PC-3 (cell line): Measurements from ENCODE around the gene RERE.

Experiments used
- CTCF ChIP-seq: fragments of 300-600 bp; sonication (generic); conservative IDR thresholded peaks from 2 replicates; pipeline ENCODE4 v1.5.1; 2017; ENCODE audit warnings: antibody characterized with exemption, low read depth, mild to moderate bottlenecking, low read length
- EZH2phosphoT487 ChIP-seq: fragments of 300-600 bp; sonication (generic); IDR thresholded peaks from 2 replicates; pipeline ENCODE4 v1.6.1; 2018; ENCODE audit warnings: mild to moderate bottlenecking, antibody characterized with exemption, low read length, borderline replicate concordance

- TF ChIP-seq CTCF (no peak), EZH2phosphoT487 (no peak)
Measured at GRCh38 chr1:8711151-8711550, 106.3 kb downstream of the RERE start.
